ENCODE measurements around the gene PLA2G2D. TPM values are rescaled to one million over a fixed set of nuclear protein-coding genes. Genes with fewer than 3 reads are reported as not detected.
A peak's percentile ranks its signal among the peaks of the same experiment; 100 is the strongest.

Gene PLA2G2D
- total and polyA plus RNA-seq, 9 of the 15 experiments (the other 6 are each of a cell fraction or from before 2014, with no cell fraction given): not detected

DNA sequence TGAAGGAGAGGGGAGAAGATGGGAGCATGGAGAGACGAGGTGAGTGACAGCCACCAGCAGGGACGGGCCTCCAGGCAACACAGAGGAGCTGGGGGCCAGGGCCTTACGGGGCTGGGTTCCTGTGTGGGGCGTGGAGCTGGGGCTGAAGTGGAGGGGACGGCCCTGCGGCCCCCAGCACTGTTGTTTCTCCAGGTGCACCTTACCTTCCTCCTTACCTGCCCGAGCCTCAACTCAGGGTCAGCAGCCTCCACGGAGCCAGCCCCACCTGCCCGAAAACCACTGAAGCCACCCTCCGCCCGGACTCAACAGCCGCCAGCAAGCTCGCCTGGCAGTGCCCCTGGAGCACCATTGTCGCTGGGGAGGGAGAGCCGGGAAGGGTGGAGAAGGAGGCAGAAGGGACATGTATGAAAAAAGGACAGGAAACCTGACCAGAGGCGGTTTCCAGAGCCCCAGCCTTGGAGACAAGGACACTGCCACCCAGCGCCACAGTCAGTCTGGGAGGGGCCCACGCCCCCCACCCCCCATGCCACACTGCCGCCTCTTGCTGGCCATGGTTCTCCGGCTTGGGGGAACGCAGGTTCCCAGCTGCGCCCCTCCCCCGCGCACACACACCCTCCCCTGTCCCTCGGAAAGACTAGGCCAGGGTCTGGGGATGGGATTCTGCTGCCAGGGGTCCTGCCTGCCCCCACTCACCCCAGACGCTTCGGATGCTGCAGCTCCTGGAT, 30.4 kb upstream of the PLA2G2D start:
- Histone ChIP-seq H3K4me2 (ENCODE audit: insufficient read depth, low read length) (no peak overlapping the region), H4K20me1 (replicated peaks; ENCODE audit: control insufficient read depth, insufficient read depth, low read length) (no peaks in the 10 kb centered on the region), H3K4me1 (replicated peaks in 1 of 2; ENCODE audit: control insufficient read depth in 2 of 2, insufficient read depth in 2 of 2, low read length in 2 of 2) (peaks cover 0 to 26% of the 10 kb centered on the region in 2 experiments; a peak in 3 of 5 replicates), H3K36me3 (ENCODE audit: control insufficient read depth, insufficient read depth, low read length) (no peaks in the 10 kb centered on the region), H3K9me1 (ENCODE audit: control insufficient read depth, insufficient read depth, low read length) (no peaks in the 10 kb centered on the region), H2AFZ (ENCODE audit: low read depth, low read length) (no peak overlapping the region), H3K27me3 (ENCODE audit: control insufficient read depth in 2 of 2, insufficient read depth in 2 of 2, low read length in 2 of 2) (peaks cover 2 to 24% of the 10 kb centered on the region in 2 experiments; a peak in 3 of 5 replicates), H3K79me2 (ENCODE audit: control insufficient read depth, insufficient read depth, low read length) (no peaks in the 10 kb centered on the region), H3K9ac (ENCODE audit: insufficient read depth in 1 of 2, low read depth in 2 of 2, low read length in 2 of 2) (peak overlapping the region in 1 of 2 experiments; percentile 26; a peak in 1 of 4 replicates), H3K27ac (ENCODE audit: extremely low read depth, low read depth, low read length) (no peak overlapping the region), H3K9me3 (replicated peaks; ENCODE audit: control insufficient read depth, insufficient read depth, low read depth, low read length) (no peaks in the 10 kb centered on the region), H3K4me3 (no peak overlapping the region)
- FAIRE-seq (no peak), ATAC-seq (no peak), DNase-seq (ENCODE audit: extremely low read depth in 1 of 4, low spot score in 3 of 4) (no peak)
- CTCF ChIA-PET (ENCODE audit: low intra/inter-chr PET ratio): interaction anchor here (0.8 kb wide), 1 partner anchor 49 kb away, joined by 3 read pairs; no protein-coding TSS in a partner anchor
- TF ChIP-seq, protein P1, sequence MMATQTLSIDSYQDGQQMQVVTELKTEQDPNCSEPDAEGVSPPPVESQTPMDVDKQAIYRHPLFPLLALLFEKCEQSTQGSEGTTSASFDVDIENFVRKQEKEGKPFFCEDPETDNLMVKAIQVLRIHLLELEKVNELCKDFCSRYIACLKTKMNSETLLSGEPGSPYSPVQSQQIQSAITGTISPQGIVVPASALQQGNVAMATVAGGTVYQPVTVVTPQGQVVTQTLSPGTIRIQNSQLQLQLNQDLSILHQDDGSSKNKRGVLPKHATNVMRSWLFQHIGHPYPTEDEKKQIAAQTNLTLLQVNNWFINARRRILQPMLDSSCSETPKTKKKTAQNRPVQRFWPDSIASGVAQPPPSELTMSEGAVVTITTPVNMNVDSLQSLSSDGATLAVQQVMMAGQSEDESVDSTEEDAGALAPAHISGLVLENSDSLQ (IDR thresholded peaks at IDR 0.05): peak; percentile 26; the same call in 1 of the 2 replicates
- TF ChIP-seq RBM15 (IDR thresholded peaks at IDR 0.05; ENCODE audit: insufficient read depth, low read length): no peak
- no peak for TF ChIP-seq PTRF (tag; IDR thresholded peaks at IDR 0.05)
- peak; percentile 20; the same call in 1 of the 2 replicates for TF ChIP-seq ZBTB7A (IDR thresholded peaks at IDR 0.05; ENCODE audit: borderline replicate concordance, control insufficient read depth, low read depth, low read length)
- TF ChIP-seq, protein P2, sequence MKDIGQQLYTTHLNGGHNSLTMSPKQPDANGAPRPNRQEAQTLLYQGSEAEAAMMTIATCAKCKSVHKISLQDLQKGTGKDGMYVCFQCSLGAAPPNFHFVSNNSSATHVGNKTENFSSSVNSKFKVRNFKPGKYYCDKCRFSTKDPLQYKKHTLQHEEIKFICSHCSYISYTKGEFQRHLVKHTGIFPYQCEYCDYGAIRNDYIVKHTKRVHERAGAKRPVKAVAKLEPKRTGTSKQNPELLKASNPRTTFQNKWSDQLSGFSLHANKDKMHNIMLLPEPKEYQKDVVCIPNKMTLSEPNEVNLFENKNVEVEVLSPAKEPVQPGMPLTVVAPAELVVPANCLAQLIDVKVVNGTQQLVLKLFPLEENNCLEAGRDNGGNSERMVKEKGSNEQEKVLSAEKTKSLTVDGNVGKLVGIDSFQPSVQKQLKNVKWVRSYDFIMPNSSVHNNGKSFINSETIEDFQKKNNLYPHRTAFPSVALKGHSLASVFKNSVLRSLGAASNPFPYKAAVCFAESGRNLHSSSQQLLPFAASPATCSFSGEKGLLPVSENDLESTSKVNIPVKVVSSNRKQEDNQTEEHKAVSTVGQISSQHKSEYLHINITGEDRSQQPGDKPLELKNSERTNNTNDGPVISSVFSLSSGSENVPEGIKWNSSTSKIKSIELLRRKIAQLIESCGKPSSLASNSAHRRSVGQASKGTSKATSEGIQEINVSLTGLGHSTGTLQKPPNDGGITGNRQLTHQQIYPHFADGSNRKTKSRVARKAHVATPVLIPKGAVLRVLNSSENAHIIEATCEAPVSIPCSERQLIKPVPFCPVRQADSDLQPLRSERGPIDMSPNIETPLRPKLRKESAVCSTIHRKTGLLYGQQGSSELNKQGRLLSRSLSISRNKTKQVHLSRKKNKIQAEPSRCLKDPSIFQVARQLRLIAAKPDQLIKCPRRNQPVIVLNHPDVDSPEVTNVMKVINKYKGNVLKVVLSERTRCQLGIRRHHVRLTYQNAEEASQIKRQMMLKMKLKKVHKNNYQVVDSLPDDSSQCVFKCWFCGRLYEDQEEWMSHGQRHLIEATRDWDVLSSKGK (CRISPR knock-in tag; IDR thresholded peaks at IDR 0.05): no peak
- TF ChIP-seq RFX7 (CRISPR knock-in tag; IDR thresholded peaks at IDR 0.05): no peak
- TF ChIP-seq RAD21 (CRISPR knock-in tag; conservative IDR thresholded peaks at IDR 0.05 in 1 of 2, IDR thresholded peaks at IDR 0.05 in 1 of 2): no peak
- WGBS (ENCODE audit: insufficient coverage, low coverage, missing lambda C conversion rate): 18% methylated on average over 23 of the region's 27 CpGs
- no TSS peak for BruUV-seq (replicated peaks)
- intact Hi-C loops (cut with micrococcal nuclease): no loop called here
- in situ Hi-C loops (cut with MboI): loop anchor here (5.0 kb wide), 1 partner anchor 237 kb away; no protein-coding TSS in a partner anchor
- POLR2A ChIA-PET: interaction anchor here (0.7 to 1.9 kb wide), 2 partner anchors 18 to 23 kb away, joined by 3 to 5 read pairs; no protein-coding TSS in a partner anchor
